HG03342 (cell line): ENCODE data around the gene ADAMTS9.

Source experiments
- ATAC-seq: cut with Tn5 transposase; IDR thresholded peaks from one replicate; pipeline ENCODE4 v1.9.1; 2021; ENCODE audit warnings: mild to moderate bottlenecking, moderate library complexity; ENCODE audit not compliant: unreplicated experiment

Gene ADAMTS9

DNA sequence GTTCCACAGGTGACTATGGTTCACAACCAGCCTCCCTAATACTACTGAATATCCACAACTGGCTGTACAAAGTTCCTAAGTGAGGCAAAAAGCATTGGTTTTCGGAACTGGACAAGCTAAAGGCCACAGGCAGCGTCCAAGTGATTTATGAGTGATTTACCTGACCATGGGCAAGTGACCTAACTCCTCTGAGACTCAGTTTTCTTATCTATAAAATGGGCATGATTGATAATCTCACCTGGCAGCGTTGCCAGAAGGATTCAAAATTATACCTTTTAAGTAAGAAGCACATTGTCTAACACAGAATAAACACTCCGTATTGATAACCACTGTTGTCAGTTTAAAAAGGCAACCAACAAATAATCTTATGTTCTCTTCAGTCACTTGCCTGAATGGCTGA is 29.8 kb downstream of the ADAMTS9 start:
- ATAC-seq = no peak

DNA sequence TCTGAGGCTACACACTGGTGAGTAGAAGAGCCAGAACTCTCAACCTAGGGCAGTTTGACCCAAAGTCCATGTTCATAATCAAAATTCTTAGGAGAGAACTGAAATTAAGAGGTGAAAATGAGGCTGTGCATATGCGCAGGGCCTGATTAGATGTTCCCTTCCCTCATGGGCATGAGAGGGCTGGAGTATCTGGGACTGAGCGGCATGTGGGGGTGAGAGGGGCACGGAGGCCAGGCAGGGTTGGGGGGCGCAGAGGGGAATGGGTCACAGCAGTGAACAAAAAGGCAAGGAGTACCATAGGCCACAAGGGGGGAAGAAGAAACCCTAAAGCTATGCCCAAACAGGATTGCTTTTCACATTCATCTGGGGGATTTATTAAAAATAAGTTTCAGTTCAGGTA is 31.3 kb downstream of the ADAMTS9 start:
- no peak for ATAC-seq

DNA sequence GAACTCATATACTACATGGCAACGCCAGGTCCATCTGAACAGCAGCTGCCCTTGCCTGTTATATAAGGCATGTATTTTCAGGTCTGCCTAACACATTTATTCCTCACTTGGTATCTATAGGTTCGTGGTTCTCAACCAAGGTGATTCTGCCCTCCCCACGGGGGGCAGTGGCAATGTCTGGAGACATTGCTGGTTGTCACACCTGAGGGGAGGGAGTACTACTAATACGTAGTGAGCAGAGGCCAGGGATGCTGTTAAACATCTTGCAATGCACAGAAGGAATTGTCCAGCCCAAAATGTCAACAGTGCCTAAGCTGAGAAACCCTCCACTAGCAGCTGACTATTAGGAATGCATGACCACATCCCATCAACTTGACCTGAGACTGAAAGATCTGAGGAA is 32.6 kb downstream of the ADAMTS9 start:
- no peak for ATAC-seq

DNA sequence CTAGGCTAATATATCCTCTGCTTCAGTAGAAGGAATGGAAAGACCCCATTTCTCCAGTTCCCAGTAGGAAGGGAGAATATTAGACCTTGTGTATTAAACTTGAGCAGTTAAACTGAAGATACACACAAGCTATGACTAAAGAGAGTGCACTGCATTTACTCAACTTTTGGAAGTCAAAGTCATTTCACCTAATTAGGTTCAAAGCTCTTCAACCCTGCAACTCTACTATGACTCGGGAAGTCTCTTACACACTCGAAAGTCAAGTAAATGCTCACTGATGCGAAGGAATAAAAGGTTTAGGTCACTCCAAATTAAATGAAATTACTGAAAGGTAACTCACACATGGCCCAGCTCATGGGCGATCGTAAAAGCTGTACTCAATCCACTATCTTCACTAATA is 33.8 kb downstream of the ADAMTS9 start:
- no peak for ATAC-seq

DNA sequence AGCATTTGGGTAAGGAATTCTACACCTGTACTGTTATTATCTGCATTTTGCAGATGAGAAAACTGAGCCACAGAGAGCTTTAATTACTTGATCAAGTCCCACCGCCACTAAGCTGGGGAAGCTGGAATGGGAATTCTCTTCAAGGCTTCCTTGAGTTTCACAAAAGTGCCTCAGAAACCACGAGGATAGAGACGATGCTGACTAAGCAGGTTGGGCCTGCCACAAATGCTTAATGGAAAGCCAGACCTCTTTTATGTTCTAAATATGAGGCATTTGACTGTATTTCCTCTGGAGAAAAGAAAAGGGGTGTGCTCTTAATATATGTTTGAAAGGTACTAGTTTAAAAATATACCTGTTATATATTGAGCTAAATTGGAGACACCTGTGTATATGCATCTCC is 34.7 kb downstream of the ADAMTS9 start:
- no peak for ATAC-seq

DNA sequence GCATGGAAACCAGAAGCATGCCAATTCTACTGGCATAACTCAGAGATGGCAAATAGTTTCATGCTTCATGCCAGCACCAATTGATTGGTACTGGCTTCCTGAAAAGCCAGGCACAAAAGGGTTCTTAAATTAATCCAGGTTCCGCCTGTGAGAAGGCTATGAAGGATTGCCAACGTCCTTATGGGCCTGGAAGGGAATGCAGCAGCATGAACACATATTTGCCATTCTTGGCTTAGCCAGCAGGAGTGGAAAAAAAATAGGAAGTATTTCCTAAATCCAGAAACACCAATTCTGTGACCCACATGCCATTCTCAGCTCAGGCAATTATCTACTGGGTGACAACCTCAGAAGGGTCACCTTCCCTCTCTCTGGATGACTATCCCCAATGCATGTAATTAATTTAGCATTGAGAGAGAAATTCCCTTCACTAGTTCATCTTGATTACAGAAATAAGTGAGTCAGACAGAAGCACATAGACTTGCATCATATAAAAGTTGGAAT is 36.0 kb downstream of the ADAMTS9 start:
- no peak for ATAC-seq

DNA sequence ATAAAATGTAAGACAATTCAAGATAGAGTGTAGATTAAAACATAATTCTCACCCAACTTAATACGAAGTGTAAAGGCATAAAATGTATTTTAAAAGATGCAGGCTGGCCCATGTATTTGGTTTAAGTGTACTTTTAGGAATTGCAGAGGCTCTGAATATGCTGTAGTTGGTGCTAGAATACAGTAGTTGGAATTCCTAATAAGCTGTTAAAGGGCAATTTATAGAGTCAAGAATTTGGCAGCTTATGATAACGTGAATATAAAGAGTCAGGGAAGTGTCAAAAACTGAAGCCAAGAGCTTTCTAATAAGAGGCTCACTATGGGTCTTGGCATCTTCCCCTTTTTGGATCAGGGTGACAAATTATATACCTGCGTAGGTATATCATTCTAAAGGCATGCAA is 36.5 kb downstream of the ADAMTS9 start:
- ATAC-seq = no peak

DNA sequence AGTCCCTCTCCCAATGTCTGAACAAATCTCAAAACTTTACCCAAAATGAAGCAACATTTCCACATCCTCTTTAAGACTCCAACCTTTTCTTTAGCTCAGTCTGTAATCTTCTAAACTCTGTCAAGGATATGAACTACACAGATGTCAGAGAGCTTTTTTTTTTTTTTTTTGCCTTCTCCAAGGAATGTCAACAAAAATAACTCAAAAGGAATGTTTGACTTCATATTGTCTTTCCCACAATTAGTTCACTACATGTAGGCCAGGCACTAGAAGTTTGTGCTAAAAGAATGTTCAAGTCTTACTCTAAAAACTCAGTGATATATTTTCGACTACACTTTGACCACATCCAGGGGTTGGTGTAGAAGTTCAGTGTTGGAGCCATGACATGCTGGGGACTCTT is 37.1 kb downstream of the ADAMTS9 start:
- ATAC-seq = no peak

DNA sequence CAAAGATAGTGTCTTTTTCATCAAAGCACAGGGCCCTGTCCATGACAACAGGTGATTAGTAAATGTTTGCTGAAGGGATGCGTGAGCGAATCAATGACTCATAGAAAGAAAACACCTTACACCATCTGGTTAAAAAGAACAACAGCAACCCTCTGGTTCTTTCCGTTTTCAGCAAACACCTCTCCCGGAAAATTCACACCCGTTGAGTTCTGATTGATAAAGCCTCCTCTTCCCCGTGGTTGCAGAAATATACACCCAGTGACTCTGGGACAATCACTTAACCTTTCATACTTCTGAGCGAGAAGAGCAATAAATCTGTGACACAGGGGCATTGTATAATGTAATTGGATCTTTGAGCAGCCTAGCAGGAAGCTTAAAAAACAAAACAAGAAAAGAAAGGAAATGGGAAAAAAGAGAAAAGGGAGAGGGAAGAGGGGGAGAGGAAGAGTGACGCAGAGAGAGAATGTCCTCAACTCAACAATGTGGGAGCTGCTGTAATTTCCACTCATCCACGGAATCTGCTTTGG is 37.6 kb downstream of the ADAMTS9 start:
- no peak for ATAC-seq

DNA sequence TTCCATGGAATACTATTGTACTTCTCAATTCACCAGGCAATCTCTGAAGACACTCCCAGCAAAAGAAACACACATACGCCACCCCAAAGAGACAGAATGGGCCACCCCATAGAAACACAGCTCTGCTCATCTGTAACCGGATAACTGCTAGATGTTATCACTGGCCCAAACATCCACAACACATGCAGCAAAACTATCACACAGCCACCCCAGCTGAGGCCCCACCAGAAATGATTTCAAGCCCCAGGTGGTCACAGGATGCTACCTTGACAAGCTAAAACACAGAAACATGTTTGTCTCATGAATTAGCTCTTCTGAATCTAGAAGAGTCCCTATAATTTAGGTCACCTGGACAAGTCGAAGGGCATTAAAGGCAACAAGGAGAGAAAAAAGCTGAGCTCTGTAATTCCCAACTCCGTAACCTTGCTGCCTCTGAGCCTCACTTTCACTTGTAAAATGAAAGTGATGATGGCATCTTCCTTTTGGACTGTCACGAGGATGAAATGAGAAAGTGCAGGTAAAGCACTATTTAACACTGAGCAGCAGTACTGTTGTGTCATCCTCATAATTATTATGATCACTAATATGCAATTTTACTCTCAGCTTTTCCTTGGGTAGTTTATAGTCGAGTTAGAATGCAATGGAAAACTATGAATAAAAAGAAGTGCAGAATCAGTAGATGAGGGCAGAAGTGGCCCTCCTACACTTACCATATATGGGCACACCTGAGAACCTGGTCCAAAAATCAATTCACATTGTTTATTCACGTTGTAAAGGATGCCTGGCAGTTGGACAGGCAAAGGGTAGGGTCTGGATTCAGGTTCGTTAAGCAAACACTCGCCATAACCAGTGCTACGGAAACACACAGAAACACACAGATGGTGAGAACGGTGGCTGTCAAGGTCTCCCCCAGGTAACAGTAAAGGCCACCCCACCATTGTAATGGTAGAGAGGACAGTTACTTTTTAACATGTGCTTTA is 38.6 kb downstream of the ADAMTS9 start:
- no peak for ATAC-seq

DNA sequence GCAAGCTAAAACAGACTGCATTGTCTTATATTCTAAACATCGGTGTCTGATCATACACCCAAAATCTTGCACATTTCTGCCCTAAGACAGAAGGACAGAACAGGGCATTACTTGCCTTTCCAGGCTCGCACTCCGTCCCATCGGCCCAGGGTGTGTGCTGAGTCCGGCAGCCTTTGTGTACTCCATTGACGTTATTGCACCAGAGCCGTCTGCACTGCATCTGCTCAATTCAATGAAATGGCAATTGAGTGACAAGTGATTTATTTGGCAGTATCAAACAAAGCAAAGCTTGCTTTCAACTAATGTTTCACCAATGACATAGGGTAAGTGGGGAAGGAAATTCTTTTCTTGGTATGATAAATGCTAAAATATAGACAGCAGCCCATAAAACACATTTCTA is 40.0 kb downstream of the ADAMTS9 start:
- no peak for ATAC-seq

DNA sequence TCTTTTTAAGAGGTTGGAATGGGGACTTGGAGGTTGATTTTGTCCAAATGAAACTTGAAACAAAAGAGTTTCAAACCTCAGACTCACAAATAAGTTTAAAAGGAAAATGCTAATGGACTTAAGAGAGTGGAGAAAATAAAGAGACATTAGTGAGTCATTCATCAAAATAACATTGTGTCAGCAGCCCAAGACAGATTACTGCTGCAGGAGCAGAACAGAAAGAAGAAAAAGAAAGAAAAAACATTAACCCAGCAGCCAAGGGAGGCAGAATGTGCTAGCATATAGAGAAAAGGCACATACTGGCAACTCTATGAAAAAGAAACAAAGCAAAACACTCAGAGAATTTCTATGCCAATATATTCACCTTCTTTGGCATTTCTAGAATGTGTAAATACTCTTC is 42.6 kb downstream of the ADAMTS9 start:
- ATAC-seq = no peak

DNA sequence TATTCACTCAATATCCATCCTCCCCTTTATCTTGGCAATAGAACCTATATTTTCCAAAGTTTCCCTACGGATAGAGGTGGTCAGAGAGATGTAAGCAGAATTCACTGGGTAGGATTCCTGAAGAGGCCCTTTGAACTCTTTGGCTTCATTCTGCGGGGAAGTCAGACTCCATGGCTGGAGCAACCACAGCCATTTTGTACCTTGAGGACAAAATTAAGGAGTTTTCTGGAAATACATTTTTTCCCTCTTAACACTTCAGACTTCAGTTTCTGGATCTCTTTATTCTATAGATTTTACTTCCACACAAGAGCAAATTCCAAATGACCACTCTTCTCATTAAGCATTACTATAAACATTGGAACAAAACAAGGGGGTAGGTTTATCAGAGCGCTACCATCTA is 43.3 kb downstream of the ADAMTS9 start:
- no peak for ATAC-seq

DNA sequence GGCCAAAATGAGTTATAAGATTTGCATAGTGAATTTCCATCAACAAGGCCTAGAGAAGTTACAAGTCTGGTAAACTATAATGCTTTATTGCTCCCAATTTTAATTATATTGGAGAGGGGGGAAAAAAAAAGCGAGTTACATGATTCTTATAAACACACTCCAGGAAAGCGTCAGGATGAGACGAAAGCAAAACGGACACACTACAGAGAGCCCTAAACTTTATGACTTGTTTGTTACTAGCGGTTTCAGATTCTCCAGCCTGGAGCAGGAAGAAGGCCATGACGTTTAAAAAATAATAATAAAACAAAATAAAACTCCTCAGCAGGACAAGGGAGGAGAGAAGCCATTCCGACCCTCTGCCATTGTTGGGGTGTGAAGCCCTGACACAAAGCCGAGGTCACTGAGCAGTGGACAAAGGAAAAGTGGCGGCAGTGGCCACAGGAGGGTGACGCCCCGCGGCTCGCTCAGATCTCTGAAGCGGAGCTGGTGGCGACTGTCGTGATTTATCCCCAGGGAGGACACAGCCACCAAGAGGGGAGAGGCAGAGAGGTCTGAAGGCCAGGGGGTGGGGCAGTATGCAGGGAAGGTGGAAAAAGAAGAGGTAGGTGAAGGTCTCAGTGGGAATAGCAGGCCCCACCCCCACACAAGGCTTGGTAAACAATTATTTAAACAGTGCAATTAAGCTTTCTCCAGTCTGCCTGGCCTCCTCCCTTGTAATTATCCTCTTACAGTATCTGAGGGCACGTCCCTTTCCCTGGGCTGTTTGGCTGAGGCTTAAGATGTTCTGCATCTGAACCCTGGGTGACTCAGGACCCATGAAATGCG is 45.3 kb downstream of the ADAMTS9 start:
- ATAC-seq = no peak

DNA sequence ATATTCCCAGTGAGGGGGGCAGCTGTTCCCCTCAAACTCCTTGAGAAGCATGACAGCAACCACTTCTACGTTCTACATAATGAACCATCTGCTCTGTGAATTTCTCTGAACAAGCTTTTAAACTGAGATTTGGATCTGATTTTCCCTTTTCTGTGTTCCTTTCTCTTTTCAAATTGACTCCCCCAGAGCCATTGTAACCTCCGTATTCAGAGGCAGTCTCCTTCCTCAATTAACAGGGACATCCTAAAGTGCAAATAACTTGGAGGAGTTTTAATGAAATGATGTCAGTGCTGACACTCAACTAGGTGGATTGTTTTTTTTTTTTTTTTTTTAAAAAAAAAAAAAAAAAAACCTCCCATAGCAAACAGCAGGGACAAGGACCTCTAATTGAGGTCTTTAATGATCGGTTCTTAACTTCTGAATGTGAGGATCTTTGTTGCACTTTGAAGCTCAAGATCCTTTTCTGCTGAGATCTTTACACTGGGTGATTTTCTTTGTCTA is 48.8 kb downstream of the ADAMTS9 start:
- ATAC-seq = no peak

DNA sequence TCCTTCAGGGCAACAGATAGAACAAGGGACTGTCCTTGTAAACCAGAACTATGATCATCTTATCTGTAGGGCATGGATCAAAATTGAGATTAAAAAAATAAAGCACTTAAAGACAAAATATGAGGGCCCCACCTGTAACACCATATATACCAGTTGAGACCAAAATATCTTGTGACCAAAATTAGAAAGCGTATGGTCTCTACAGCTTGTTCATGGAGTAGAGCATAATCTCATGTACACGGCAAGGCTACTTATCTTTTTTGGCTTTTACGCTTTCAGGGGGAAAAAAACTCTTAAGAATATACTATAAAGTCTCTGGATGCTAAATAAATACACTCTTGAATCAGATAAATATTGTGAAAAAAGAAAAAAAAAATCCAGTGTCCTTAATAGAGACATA is 49.3 kb downstream of the ADAMTS9 start:
- ATAC-seq = no peak

DNA sequence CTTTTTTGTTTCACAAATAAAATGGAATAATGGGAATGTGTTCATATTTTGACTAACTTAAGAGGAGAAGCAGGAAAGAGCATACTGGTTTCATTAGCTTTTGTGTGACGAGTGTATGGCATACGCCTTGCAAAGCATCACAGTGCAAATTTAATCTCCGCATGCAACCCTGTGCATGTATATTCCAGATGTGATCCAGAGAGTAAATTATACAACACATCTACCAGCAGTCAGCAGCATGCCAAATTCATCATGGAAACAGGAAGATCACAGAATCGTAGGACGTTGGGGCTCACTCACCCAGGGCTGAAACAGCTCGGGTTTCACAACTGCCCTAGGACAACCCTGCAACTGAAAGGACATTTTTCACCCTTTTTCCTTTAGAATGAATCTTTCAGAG is 53.4 kb downstream of the ADAMTS9 start:
- no peak for ATAC-seq

DNA sequence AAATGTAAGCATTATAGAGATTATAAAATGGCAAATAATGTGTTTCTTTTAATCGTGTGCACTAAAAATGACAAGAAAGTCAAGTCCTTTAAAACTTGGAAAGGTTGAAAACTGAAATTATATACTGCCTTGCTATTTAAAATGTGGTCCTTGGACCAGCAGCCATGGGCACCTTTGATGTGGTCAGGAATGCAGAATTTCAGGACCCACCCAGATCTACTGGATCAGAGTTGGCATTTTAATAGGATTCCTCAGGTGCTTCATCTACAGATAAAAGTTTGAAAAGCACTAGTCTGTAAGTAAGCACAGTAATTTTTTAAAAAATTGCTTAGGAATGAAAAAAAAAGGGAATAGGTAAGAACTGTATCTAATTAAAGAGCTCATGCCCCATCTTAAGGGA is 55.8 kb downstream of the ADAMTS9 start:
- no peak for ATAC-seq

DNA sequence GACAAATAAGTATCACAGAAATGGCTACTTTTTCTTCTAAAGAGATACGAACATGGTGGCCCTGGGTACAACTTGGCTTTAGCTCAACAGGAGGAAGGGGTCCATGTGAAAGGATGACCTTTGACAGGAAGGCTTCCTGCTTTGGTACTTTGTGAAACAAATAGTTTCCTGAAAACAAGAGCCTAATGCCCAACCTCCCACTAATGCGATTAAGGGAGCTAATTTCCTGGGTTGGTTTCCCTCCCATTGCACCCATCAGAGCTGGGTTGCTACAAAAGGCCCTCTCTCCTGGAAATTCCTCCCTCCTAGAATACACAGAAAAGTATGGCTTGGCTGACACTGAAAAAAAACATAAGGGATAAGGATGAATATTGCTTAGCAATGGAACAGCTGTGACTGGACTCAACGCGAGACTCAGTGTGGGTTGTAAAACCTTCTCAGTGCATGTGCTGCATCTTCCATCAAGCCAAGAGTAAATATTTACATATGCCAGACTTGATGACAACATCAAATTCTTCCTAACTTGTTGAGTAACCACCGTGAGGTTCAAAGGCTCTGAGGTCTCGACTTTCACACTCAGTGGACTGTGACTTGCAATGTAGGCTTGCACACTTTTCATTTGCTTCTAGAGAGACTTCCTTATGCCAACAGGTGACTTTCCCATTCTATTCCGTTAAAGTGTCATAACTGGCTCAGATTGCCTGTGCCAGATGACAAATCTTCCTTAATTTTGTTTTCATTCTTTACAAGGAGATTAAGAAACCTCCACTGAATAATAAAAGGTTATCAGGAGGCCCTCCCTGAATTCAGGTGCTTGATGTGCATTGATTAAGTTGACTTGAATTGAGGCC is 60.1 kb downstream of the ADAMTS9 start:
- no peak for ATAC-seq

DNA sequence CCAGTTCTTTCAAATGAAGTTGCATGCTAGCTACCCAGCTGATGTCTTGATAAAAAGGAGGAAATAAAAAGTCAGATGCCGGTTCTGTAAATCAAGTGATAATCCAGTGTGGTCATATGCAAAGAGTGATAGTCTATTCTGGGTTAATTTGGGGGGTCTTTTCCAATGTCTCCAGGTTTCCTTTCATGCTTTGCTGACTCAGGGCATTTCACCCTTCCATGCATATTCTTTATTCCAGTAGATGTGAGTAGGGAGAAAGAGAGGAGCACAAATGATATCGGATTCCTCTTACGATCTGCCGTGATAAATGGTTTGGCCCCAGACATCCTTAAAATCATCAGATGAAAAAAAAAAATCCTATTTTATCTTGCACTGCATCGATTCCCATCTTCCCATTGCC is 60.8 kb downstream of the ADAMTS9 start:
- no peak for ATAC-seq
